Measurements from ENCODE around the gene PTPRG.

The PTPRG gene

DNA sequence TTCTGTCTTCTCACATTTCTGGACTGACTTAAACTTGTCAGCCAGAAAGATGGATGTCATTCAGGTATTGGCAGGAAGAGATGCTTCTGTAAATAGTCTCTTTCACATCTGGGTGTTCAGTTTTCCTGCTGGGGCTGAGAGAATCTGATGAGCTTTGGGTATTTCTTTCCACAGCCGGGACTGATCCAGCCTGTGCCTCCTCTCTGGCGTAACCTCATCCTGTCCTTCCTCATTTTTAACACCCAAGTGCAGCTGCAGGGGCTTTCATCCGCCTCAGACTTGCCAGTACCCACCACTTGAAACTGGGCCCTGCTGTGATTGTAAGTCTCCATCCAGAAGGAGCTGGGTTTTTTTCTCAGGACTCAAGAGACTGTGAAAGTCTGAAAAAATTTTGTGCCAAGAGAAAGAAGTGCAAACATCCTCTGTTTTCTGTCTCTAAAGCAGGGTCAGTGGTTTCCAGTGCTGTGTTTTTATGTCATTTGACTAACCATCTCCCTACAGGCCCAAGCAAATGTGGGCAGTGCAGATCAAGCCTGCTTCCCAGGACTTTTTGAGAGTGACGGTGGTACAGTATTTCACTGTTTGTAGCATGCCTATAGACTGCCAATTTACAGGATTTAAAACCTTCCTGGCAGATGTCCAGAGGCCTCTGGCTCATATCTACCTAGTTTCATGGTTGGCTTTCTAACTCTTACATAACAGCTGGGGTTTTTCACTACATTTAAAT, 342.7 kb downstream of the PTPRG start:
- peak; percentile 84 for DNase-seq

GRCh38 chr3:61907210-61907795, 345.9 kb downstream of the PTPRG start:
- no peak for DNase-seq

GRCh38 chr3:61908382-61908781, 347.0 kb downstream of the PTPRG start:
- DNase-seq = no peak

DNA sequence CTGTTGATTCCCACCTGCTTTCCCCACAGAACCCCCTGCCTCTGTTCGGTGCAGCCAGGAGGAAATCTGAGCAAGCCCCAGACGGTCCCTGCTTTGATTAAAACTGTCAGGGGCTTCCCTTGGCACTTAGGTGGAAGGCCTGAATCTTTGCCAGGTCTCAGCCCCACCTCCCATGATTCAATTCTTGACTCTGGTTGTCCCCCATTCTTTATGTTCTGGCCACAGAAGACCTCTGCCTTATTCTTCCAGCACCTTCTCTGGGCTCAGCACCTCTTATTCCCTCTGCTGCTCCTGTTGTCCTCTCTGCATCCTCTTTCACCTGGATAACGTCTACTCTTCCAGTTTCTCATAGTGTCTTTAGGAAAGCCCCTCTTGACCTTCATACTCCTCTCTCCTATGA, 349.4 kb downstream of the PTPRG start:
- no peak for DNase-seq

- no peak for DNase-seq
These were observed 350.8 kb downstream of the PTPRG start for GRCh38 chr3:61912158-61912557.

GRCh38 chr3:61913701-61914100, 352.3 kb downstream of the PTPRG start:
- DNase-seq = no peak

DNA sequence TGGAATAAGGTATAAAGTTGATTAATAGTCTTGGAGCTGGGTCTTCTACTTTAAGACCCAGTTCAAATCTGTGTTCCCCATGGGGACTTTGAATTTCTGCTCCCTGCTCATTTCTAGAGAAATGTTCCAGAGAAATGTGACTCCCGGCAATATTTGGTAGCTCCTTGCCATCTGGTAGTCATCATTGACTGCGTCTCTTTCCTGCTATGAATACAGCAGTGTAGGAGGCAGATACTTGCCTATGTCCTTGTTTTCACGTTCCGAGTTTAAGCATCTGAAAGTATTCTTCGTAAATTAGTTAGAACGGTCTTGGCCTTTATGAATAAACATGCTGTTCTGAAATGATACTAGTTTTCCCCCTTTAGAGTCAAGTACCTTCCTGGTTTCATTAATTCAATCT, 352.9 kb downstream of the PTPRG start:
- DNase-seq = no peak

- no peak for DNase-seq
These were observed 353.9 kb downstream of the PTPRG start for GRCh38 chr3:61915296-61915695.

DNA sequence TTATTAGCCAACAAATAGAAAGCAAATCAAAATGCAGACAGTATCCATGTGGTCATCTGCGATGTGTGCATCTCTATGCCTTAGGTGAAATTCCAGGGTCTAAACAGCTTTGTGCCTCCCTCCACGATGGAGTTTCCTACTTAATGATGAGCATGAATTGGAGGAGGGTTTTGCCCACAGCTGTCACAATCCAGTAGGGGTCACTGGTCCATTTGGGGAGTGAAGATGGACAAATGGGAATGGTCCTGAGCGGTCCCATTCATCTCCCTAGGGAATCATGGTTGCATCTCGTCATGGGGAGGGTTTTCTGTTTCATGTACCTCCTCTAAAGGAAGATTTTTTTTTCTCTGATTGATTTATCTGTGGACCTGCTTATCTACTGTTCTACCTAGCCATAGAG, 358.0 kb downstream of the PTPRG start:
- DNase-seq = no peak

DNA sequence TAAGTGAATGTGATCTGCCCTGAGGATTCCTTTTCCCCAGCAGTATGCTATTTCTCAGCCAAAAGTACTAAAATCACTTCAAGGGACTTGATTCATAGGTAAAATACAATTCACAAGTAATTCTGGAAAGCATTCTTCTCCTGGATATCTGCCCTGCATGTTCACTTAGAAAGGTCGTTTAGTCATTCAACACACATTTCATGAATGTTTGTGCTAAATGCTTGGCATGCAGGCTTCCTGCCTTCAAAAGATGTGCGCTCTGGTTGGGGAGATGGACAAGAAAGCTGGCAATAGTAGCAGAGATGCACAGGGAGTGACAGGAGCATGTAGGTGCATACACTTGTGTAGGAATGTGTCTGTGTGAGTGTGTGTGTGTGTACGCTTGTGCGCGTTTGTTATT, 360.7 kb downstream of the PTPRG start:
- no peak for DNase-seq

- no peak for DNase-seq
These were observed 362.8 kb downstream of the PTPRG start for GRCh38 chr3:61924090-61924735.

DNA sequence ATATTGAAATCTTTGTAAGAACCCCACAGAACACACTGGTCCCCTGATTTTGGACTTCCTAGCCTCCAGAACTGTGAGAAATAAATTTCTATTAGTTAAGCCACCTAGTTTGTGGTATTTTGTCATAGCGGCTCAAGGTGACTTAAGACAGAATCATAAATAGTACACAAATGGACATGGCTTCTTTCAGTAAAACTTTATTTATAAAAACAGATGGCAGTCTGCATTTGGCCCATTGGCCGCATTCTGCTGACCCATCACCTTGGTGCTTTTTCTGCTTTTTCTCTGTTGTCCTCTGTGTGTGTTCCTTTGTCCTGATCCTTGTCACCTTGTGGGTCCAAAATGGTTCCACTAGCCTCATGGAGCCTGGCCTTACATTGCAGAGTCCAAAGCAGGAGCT, 363.6 kb downstream of the PTPRG start:
- no peak for DNase-seq

DNA sequence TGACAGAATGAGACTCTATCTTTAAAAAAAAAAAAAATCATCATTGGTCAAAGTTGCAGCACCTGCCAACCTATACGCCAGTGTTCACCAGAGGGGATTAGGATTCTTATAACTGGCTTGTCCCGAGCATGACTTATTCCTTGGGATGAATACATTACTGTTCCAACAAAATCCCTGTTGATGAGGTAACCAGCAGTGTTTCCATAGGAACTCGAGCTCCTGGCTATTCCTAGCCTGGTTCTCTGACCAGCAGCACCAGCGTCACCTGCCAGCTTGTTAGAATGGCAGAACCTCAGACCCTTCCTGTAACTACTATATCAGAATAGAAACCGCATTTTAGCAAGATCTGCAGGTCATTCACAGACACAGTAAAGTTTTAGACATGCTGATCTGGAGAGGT, 364.4 kb downstream of the PTPRG start:
- no peak for DNase-seq

DNA sequence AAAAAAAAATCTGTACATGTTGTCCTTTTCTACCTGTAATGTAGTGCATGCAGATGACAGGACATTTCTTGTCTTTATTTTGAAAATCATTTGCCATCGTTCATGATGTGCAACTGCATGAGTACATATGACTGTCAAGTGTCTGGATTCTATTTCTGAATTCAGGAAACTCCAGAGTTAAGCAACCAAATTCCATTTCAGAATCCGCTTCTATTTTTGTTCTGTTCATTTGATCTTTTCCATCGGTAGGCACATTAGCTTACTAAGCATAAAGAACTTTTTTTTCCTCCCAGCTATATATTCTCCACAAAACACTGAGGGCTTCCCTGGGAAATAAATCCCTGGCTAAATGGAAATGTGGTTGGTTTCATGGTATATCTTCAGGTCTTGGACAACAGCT, 365.6 kb downstream of the PTPRG start:
- no peak for DNase-seq

GRCh38 chr3:61927332-61927731, 366.0 kb downstream of the PTPRG start:
- no peak for DNase-seq

- no peak for DNase-seq
These were observed 366.7 kb downstream of the PTPRG start for GRCh38 chr3:61928039-61928438.

- no peak for DNase-seq
These were observed 367.5 kb downstream of the PTPRG start for GRCh38 chr3:61928776-61929314.

GRCh38 chr3:61929617-61930016, 368.2 kb downstream of the PTPRG start:
- DNase-seq = no peak

GRCh38 chr3:61932499-61932898, 371.1 kb downstream of the PTPRG start:
- no peak for DNase-seq

DNA sequence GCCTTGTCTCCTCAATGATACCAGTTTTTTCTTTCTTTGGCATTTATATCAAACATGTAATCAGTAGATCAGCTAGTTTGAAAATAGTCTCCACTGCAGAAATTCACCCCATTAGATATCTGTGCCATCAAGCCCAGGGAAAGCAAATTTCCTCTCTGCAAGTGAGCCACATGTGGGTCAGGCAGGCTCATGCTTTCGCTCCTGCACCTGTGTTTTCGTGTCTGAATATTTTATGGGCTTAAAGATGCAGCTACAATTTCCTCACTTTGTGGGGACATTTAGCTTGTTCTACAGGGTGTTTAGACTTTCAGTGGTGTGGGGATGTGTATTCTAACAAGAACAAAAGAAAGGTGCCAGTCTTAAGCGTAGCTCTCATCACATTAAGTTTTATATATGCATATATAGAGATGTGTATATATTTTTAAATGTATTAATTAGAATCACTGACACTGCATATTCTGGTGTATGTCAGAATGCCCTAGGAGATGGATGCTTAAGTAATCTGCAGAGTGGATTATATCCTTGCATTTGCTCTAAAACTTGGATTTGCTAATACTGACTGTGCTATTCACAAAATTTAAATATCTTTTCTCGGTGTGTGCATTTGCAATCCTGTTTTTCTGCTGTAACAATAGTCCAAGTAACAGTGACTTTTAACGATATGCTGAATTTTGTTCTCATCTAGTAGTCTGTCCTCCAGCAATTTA, 372.6 kb downstream of the PTPRG start:
- no peak for DNase-seq

DNA sequence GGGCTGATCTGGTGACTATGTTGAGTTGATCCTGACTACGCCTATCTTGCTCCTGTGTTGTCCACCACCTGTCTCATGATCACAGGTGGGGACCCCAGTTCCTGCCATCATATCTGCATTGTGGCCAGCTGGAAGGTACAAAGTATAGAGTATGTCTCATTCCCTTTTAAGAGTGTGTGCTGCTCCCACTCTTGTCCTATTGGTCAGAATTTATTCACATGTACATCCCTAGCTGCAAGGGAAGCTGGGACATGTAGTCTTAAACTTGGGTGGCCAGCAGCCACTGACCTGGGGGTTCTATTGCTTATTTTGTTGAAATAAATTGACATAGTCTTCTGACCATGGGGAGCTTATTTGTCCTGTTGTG, 373.1 kb downstream of the PTPRG start:
- DNase-seq = no peak

DNA sequence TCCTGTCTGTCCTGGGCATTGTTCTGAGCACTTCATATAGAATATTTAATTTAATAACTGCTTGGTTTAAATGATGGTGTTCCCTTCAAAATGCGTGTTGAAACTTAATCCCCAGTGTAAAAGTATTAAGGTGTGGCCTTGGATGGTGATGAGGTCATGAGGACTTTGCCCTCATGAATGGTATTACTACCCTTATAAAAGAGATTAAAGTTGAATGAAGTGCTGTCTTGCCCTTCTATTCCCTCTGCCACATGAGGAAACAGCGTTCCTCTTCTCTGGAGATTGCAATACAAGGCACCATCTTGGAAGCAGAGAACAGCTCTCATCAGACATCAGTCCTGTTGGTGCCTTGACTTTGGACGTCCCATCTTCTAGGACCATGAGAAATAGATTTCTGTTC, 374.4 kb downstream of the PTPRG start:
- DNase-seq = no peak

DNA sequence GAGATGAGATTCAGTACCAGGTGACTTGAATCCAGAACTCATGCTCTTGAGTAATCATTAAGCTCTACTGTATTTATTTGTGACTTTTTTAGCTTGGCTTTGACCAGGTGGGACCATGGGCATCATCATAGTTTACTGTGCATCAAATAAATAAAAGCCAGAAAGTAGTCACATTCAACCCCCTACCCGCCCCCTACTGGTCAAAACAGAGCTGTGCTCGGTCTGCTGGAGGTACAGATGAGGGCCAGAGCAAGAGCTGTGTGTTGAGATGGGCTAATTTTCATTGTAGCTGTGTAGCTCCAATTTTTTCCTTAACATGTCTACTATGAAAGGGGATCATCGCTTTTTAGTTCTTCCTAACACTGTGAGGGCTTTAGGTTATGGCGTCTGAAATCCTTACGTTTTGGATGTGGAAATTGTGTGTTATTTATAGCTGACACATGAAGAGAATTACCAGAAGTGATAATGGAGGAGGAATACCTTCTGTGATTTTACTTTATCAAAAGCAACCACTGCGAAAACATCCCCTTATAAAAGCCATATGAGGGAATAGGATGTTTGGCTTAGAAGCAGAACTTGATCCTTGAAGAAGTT, 375.1 kb downstream of the PTPRG start:
- no peak for DNase-seq

Data from NCI-H2029 treated with DMSO at 0.1 percent for 48 hours (cell line).